Activated T-cell treated with anti-CD3 and anti-CD28 coated beads, Interleukin-2, amount 50 U/mL, for 48 hours (primary cell): ENCODE data around the gene PAX8.
A peak's percentile ranks its signal among the peaks of the same experiment; 100 is the strongest.

Source experiments
- DNase-seq, 2 experiments: peaks; one replicate each; pipeline ENCODE4 v3.0.0-alpha.2; 2020

The PAX8 gene

GRCh38 chr2:113260991-113261390 is 17.7 kb downstream of the PAX8 start:
- no peak for DNase-seq

DNA sequence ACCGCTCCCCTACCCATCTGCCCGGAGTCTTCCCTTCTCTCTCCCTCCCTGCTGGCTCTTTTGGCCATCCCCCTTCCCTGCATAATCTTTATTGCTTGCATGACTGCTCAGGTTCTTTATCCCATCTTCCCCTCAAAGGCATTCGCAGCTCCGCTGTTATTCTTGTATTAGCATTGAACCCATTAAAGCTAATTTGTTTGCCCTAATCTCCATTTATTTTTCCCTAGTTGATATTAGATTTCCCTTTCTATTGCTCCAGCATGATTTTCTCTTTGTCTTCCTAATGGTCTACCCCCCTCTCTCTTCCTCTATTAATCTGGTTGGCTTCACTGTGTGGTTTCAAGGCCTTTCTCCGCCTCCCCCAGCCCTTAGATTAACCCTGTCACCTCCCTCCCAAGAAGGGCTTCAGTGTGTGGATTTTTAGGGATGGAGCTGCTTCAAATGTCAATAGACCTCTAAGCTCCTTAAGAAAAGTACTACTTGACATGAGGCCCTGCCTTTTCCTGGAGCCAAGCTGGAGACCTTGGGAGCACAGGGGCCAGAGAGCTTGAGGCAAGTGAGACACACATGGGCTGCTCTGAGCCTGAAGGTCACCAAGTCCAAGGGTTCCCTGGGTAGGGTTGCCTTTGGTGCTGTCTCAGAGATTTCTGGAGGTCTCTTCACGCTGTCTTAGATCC is 20.1 kb downstream of the PAX8 start:
- no peak for DNase-seq

DNA sequence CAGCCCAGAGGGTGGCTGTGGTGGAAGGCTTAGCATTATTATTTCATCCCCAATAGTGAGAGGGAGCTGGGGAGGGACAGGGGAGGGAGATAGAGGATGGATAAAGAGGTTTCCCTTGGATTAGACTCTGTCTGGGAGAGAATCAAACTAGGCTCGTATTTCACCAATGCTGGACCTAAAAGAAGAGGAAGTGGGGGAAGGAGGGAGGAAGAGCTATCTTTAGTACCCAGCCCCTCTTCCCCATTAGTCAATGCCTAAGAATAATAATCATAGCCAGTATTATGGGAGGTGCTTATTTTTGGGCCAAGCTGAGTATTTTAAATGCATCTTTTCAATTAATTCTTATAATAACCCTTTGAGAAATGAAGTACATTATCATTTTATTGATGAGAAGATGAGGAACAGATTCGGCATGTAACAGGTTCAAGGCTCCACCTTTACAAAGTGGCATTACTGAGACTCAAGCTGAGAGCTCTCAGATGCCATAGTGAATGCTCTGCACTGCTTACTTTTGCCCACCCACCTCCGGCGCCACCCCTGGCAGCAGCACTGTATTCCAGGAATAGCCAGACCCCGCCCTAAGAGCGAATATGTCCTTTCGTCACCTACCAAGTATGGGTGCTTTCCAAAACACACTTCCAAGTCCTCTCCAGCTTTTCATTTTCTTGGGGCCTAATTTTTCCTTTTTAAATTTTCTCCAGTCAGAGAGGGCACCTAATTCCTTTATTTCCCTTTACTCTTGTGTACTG is 21.0 kb downstream of the PAX8 start:
- DNase-seq = no peak

GRCh38 chr2:113255140-113256070 is 23.3 kb downstream of the PAX8 start:
- DNase-seq = no peak

DNA sequence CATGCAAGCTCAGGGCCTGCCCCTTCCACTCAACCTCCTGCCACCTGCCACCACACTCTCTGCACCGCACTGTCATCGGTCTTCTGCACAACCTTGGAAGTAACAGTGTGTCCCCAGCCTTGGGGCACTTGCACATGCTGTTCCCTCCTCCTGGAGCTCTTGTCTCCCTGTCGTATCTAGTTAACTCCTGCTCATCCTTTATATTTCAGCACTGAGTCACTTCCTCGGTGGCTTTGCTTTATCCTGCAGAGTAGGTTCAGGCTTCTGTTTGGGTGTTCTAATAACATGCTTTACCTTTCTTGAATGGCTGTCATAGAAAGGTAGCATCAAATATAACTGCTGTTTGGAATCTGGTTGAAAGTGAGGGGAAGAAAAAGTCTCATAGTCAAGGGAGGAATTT is 25.3 kb downstream of the PAX8 start:
- no peak for DNase-seq

- no peak for DNase-seq
These were observed 26.6 kb downstream of the PAX8 start for GRCh38 chr2:113252047-113252590.

GRCh38 chr2:113251118-113251517 is 27.6 kb downstream of the PAX8 start:
- DNase-seq = peak; percentile 41 to 48

DNA sequence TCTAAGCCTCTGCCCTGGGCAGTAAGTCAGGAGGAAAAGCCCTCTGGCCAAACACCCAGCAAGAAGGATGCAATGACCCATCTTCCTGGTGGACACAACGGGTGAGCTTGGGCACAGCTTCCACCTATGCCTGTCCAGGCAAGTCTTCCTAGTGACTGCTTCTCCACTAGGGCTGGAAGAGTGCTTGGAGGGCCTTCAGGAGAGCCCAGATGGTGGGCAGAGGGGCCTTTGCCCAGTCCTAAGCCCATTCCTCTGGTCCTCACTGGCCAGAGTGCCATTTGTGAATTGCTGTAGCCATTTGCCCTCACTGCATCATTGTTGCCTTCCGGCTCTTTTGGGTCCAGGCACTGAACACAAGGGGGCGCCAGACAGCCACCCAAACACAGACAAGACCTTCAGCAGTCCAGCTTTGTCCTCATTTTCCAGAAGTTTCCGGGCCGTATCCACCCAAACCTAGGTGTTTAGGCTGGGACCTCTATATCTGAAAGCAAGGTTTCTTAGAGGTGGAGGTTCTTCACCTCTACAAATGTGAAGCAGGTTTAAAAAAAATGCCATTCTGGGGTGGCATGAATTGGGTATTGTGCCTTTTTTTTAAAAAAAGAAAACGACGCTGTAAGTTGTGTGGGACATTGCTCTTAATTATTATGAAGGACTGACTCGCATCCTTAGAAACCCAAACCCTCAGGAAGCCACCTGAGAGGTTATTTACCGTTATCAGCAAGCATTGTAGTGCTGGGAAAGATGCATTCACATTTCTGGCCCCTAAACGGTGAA is 29.5 kb downstream of the PAX8 start:
- DNase-seq = peak; percentile 86 to 87

DNA sequence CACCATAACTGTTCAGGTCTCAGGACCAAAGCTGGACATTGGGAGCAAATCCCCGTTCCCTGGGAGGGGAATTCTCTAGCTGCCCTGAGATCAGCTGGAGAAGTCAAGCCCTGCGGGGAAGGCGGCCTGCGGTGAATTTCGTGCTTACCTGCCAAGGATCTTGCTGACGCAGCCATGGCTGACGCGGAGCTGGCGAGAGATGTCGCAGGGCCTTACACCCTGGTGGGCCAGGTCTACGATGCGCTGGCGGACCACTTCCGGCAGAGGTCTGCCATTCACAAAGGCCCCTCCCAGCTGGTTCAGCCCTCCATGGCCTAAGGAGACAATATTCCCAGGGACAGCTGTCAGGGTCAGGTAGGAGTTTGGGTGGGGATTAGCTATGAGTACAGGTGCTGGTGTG is 32.1 kb downstream of the PAX8 start:
- no peak for DNase-seq

- DNase-seq = no peak
These were observed 33.4 kb downstream of the PAX8 start for GRCh38 chr2:113245276-113245711.

GRCh38 chr2:113242327-113242726 is 36.4 kb downstream of the PAX8 start:
- no peak for DNase-seq

- DNase-seq = peak; percentile 76 to 81
These were observed 37.5 kb downstream of the PAX8 start for GRCh38 chr2:113240915-113241911.

DNA sequence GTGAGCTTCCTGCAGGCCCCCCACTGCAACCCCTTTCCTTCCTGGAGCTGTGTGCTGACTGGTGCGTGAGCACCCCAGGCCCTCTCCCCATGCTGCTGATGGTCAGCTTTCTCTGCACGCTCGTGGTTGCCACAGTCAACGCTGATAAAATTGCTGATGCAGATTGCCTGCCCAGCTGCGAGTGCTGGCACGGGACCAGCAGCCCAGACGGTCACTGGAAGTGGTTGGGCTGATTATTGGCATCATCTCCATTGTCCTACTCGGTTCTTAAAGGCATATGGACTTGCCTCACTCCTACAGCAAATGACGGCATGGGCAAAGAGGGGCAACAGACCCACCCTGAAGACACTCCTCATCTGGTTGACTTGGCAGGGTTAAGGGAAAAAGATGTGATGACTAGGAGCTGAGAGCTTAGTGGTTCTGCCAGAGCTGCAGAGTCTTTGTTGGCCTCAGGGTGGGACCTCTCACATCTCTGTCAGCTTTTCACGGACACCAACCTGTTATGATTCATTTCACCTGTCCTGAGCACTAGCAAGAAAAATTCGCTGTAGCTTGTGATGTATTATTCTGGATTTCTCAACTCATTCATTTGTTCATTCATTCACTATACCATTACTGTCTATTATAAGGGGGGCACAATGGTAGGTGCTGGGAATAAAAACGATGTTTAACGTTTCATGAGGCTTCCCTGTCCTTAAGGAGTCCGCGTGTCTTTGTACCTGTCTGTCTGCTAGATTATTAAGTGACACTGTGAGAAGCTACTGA is 38.4 kb downstream of the PAX8 start:
- no peak for DNase-seq

GRCh38 chr2:113238871-113239839 is 39.6 kb downstream of the PAX8 start:
- DNase-seq = no peak

- DNase-seq = no peak
These were observed 41.0 kb downstream of the PAX8 start for GRCh38 chr2:113237604-113238160.

DNA sequence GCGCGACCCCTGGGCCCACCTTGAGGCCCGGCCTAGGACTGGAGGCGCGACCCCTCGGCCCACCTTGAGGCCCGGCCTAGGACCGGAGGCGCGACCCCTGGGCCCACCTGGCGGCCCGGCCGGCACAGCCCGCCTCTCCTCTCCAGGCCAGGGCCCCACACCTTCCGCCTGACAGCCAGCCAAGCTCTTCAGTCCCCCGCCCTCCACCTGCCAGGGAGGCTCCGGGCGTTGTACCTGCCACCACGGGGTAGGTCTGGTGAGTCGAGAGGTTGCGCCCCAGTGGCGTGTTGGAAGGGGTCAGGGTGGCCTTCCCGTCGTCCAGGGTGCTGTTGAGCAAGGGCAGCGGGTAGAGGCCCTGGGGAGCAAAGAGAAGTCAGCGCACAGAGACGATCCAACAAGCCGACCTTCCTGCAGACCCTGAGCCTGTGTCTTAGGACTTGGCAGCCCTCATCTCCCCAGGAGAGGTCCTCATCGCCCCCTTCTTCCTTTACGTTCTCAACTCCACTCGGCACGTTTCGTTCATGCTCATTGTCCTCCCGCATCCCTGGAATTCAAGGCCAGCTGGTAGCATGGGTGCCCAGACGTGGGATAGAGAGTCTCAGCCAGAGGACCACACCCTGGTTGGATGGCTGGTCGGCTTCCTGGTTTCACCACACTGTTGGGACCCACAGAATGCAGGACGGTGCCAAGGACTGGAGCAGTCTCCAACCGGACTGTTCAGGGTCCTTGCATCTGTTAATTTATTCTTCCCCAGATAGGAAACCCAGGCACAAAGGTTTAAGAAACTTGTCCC is 42.2 kb downstream of the PAX8 start:
- DNase-seq = no peak

- DNase-seq = peak; percentile 75 to 80
These were observed 43.1 kb downstream of the PAX8 start for GRCh38 chr2:113235347-113236226.
